Erythroblast (primary cell): ENCODE data around the gene MRPL34.

Experiments used
- DNase-seq, 2 experiments: peaks; one replicate each; lab custom pipeline; 2025; lab: John Stamatoyannopoulos, UW
- GATA1 ChIP-seq: IDR thresholded peaks from 2 replicates; pipeline ENCODE4 v1.6.1; 2011; ENCODE audit warnings: low read depth, mild to moderate bottlenecking, control low read depth, low read length, moderate library complexity
- POLR2A ChIP-seq: IDR thresholded peaks from 2 replicates; pipeline ENCODE4 v1.6.1; 2011; ENCODE audit warnings: mild to moderate bottlenecking, low read length

MRPL34 gene

DNA sequence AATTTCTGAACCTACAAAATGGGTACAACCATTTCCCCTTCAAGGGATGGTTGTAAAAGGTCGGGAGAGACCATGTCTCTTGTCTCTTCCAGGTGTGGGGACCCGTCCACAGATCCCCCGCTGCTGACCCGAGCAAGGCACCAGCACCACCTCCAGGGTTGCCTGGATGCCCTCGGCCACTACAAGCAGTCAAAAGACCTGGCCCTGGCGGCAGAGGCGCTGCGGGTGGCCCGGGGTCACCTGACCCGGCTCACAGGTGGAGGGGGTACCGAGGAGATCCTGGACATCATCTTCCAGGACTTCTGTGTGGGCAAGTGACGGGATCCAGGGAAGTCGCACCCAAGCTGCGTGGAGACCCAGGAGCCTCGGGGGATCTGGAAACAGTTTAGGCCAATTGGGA lies 35.7 kb downstream of the MRPL34 start:
- no peak for TF ChIP-seq POLR2A
- TF ChIP-seq GATA1, result no peak
- DNase-seq, result no peak

DNA sequence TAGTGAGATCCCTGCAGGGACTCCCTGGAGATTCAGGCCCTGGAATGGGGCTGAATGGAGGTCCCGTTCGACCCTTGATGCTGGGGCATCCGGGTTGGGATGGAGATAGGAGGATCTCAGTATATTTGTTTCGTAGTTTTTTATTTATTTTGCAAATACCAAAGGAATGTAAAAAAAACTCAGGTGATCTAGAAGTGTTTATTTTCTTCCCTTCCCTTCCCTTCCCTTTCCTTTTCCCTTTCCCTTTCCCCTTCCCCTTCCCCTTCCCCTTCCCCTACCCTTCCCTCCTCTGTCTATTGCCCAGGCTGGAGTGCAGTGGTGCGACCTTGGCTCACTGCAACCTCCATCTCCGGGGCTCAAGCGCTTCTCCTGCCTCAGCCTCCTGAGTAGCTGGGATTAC lies 36.2 kb downstream of the MRPL34 start:
- no peak for DNase-seq
- TF ChIP-seq GATA1 (no peak), POLR2A (no peak)

DNA sequence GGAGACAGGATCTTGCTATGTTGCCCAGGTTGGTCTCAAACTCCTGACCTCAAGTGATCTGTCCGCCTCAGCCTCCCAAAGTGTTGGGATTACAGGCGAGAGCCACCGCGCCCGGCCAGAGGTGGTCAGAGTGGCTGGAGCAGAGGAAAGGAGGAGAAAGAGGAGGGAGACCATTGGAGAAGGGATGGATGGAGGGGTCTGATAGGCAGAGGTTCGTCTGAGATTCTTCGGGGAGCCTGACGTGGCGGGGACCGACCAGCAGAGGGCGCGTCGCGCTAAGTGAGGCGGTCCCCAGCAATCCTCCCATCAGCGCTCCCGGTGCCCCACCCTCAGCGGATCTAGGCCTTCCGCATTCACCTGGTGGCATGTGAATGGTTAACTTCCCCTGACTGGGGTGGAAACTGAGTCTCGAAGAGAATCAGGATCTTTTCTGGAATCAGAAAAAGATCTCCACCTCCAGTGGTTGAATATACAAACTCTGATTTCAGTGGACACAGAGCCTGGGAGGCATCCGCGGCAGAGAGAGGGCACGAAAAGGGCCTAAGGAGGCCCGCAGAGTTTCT lies 40.5 kb downstream of the MRPL34 start:
- DNase-seq, result peak; percentile 67 to 86

DNA sequence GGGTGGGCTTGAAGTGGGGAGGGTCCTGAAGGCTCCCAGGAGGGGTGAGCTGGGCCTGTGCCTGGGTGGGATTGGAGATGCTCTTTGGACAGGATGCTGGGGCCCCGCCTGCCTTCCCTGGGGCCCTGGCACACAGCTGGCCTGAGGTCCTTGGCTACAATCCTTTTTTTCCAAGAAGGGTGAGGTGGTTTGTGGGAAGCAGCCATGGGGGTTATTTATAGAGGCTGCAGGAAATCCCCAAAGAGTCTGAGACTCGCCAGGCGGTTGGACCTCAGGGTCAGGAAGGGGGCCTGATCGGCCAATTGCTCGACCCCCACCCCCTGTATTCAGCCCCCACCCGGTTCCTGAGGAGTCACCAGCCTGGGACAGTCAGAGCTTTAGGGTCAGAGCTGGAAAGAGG lies 41.7 kb downstream of the MRPL34 start:
- no peak for TF ChIP-seq GATA1
- TF ChIP-seq POLR2A, result no peak

More for the DNA sequence above, 40.5 kb downstream of the MRPL34 start:
- TF ChIP-seq GATA1 (no peak), POLR2A (no peak)

DNA sequence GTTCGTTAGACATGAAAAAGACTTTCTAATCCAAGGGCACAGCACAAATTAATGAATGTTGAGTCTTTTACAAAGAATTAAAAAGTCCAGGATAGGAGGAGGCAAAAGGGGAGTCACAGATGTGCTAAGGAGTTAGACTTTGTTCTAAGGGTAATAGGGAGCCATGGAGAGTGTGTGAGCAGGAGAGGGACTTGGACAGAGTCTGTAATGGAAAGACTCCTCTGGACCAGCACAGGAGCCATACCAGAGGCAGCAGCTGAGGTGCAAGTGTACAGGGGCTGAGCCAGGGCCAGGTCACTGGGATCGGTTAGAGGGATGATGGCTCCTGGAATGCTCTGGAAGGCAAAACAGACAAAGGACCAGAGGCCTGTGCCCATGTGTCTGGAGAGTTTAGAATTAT lies 42.2 kb downstream of the MRPL34 start:
- no peak for DNase-seq
- TF ChIP-seq POLR2A (no peak), GATA1 (no peak)

More for the DNA sequence above, 41.7 kb downstream of the MRPL34 start:
- DNase-seq, result no peak

DNA sequence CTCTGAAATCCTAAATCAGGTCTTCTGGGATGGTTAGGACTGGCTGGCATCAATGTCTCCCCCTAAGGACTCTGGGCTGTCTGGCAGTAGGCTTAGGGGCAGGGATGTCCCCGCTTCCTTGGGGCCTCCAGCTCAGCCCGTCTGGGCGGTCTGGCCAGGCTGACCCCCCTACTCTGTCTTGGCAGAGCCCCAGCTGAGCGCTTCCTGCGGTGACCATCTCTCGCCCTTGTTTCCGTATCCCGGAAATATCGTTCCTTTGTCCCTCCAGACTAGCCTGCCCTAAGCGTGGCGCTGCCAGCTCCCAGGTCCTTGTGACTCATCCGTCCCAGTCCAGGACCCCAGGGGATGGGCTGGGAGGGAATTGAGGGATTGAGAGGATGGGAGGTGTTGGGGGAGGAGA lies 43.0 kb downstream of the MRPL34 start:
- TF ChIP-seq GATA1 (no peak), POLR2A (no peak)
- no peak for DNase-seq

DNA sequence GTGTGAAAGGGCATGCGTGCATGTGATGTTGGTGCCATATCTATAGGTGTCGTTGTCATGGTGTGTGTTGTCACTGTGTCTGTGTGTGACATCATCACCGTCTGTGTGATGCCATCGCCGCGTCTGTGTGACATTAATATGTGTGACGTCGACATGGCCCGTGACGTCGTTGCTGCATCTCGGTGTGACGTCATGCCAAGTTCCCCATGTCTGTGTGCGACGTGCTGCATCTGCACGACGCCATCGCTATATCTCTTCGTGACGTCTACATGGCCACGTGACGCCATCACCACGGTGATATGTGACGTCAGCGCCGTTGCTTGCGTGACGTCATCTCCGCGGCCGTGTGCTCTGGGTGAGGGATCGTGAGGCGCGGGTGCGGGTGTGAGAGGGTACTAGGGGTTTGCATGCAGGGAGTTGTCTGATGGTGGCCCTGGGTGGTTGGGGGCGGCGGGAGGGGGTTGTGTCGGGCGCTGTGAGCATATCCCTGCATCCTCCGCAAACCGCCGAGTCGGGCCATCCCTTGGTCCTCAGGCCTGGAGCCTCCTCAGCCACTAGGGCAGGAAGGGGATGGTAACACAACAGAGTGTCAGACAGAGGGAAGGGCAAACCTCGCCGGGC lies 46.3 kb downstream of the MRPL34 start:
- DNase-seq, result no peak

DNA sequence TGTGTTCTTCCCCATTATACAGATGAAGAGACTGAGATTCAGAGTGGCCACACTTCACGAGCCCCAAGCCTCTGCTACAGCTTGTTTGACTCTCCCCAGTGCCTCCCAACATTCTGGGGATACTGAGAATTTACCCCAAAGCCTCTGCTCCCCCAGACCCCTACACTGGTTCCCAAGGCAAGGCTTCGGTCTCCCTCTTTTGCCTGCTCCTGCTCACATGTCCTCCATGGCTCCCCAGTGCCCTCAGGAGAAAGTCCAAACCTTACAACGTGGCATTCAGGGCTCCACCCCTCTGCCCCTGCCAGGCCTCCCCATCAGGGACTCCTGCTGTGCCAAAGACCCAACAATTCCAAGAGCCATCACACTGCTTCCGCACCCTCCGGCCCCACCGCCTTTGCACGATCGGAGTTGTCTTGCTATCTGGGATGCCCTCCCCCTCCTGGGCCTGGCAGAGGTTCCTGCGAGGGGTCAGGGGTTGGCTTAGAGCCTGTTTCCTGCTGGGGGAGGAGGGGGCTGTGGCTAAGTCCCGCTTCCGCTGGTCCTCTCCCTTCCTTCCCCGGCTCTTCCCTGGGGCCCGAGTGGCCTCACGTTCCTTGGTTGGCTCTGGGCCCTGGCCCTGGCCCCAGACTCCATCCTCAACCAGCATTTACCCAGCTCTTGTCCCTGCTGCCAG lies 47.1 kb downstream of the MRPL34 start:
- no peak for DNase-seq
- TF ChIP-seq GATA1, result no peak
- no peak for TF ChIP-seq POLR2A

More for the DNA sequence above, 46.3 kb downstream of the MRPL34 start:
- TF ChIP-seq POLR2A, result no peak
- TF ChIP-seq GATA1, result no peak

DNA sequence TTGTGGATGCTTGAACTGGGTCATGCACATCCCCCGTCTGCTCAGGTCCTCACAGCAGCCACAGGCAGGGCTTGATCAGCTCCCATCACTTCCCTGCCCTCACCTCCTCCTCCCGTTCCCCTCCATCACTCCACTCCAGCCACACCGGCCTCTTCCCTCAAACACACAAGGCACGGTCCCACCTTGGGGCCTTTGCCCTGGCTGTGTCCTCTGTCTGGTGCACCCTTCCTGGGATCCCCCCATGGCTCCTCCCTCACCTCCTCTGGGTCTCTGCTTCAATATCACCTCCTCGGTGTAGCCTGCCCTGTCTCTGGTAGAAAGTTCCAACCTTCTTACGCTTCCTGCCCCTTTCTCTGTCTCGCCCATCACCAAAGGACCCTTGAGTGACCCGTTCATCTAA lies 47.7 kb downstream of the MRPL34 start:
- DNase-seq, result no peak
- TF ChIP-seq POLR2A (no peak), GATA1 (no peak)
